HepG2 (cell line): Measurements from ENCODE around the gene DNAJA2. TPM values are rescaled to one million over a fixed set of nuclear protein-coding genes. Genes with fewer than 3 reads are reported as not detected.

Experiments used
- ATF5 ChIP-seq: sonication (generic); formaldehyde crosslinking; IDR thresholded peaks from 2 replicates; pipeline ENCODE4 v1.4.0; 2020; ENCODE audit warnings: mild to moderate bottlenecking, low read depth, missing genetic modification reagents
- GPN1 ChIP-seq: sonication (generic); formaldehyde crosslinking; IDR thresholded peaks from 2 replicates; pipeline ENCODE4 v1.5.1; 2020; ENCODE audit warnings: missing genetic modification reagents, borderline replicate concordance
- HDAC2 ChIP-seq: sonication (generic); formaldehyde crosslinking; IDR thresholded peaks from 2 replicates; pipeline ENCODE4 v1.4.0; 2020; ENCODE audit warnings: missing genetic modification reagents
- HDAC6 ChIP-seq: fragments of 200-600 bp; sonication (generic); IDR thresholded peaks from 2 replicates; pipeline ENCODE4 v1.7.0; 2017; ENCODE audit warnings: mild to moderate bottlenecking, antibody characterized with exemption, low read length, low read depth
- IRF1 ChIP-seq: sonication (generic); formaldehyde crosslinking; IDR thresholded peaks from 2 replicates; pipeline ENCODE4 v1.4.0; 2020; ENCODE audit warnings: low read depth, mild to moderate bottlenecking, missing genetic modification reagents
- ISL2 ChIP-seq: sonication (generic); formaldehyde crosslinking; IDR thresholded peaks from 2 replicates; pipeline ENCODE4 v1.5.0; 2020; ENCODE audit warnings: missing genetic modification reagents
- MXD1 ChIP-seq: sonication (generic); formaldehyde crosslinking; IDR thresholded peaks from 2 replicates; pipeline ENCODE4 v1.4.0; 2020; ENCODE audit warnings: mild to moderate bottlenecking, missing genetic modification reagents
- PCBP1 ChIP-seq: fragments of 200-400 bp; formaldehyde crosslinking; IDR thresholded peaks from 2 replicates; pipeline ENCODE4 v1.6.1; 2017; ENCODE audit warnings: mild to moderate bottlenecking, low read depth, low read length, borderline replicate concordance
- PPARG ChIP-seq: conservative IDR thresholded peaks from 2 replicates; pipeline ENCODE4 v1.6.1; 2016; ENCODE audit warnings: missing biosample characterization, missing genetic modification reagents
- SOX6 ChIP-seq, 2 experiments: fragments of 450-650 bp in 1 of 2; sonication (generic) in 1 of 2; formaldehyde crosslinking in 1 of 2; IDR thresholded peaks; 2 replicates each; pipeline versions ENCODE4 v1.4.0 to v1.6.1; 2017 to 2020; ENCODE audit warnings: antibody characterized with exemption in 1 of 2, mild to moderate bottlenecking in 1 of 2, missing genetic modification reagents in 1 of 2
- ZBED4 ChIP-seq: sonication (generic); formaldehyde crosslinking; IDR thresholded peaks from 2 replicates; pipeline ENCODE4 v1.4.0; 2020; ENCODE audit warnings: missing genetic modification reagents, borderline replicate concordance
- ZFP82 ChIP-seq: sonication (generic); formaldehyde crosslinking; IDR thresholded peaks from 2 replicates; pipeline ENCODE4 v1.5.1; 2020; ENCODE audit warnings: mild to moderate bottlenecking, missing genetic modification reagents, borderline replicate concordance
- ZMYM3 ChIP-seq: sonication (generic); formaldehyde crosslinking; IDR thresholded peaks from 2 replicates; pipeline ENCODE4 v1.5.1; 2020; ENCODE audit warnings: mild to moderate bottlenecking, missing genetic modification reagents
- ZNF124 ChIP-seq: sonication (generic); formaldehyde crosslinking; IDR thresholded peaks from 2 replicates; pipeline ENCODE4 v1.4.0; 2020; ENCODE audit warnings: missing genetic modification reagents
- ZNF18 ChIP-seq: sonication (generic); formaldehyde crosslinking; IDR thresholded peaks from 2 replicates; pipeline ENCODE4 v1.8.0; 2022; ENCODE audit warnings: mild to moderate bottlenecking, missing genetic modification reagents; ENCODE audit not compliant: insufficient replicate concordance
- ZNF20 ChIP-seq: sonication (generic); formaldehyde crosslinking; IDR thresholded peaks from 2 replicates; pipeline ENCODE4 v1.4.0; 2020; ENCODE audit warnings: mild to moderate bottlenecking, moderate library complexity, missing genetic modification reagents
- ZNF331 ChIP-seq: sonication (generic); formaldehyde crosslinking; IDR thresholded peaks from 2 replicates; pipeline ENCODE4 v1.4.0; 2020; ENCODE audit warnings: missing genetic modification reagents
- ZNF362 ChIP-seq: sonication (generic); formaldehyde crosslinking; IDR thresholded peaks from 2 replicates; pipeline ENCODE4 v1.4.0; 2020; ENCODE audit warnings: missing genetic modification reagents, mild to moderate bottlenecking, borderline replicate concordance
- ZNF557 ChIP-seq: sonication (generic); formaldehyde crosslinking; IDR thresholded peaks from 2 replicates; pipeline ENCODE4 v1.4.0; 2020; ENCODE audit warnings: missing genetic modification reagents
- ZNF614 ChIP-seq: IDR thresholded peaks from 2 replicates; pipeline ENCODE4 v1.6.1; 2018; ENCODE audit warnings: missing biosample characterization, missing genetic modification reagents, inconsistent platforms, borderline replicate concordance
- ZNF772 ChIP-seq: sonication (generic); formaldehyde crosslinking; IDR thresholded peaks from 2 replicates; pipeline ENCODE4 v1.5.0; 2020; ENCODE audit warnings: mild to moderate bottlenecking, missing genetic modification reagents
- polyA plus RNA-seq, 8 experiments: library from polyadenylated mRNA; depleted of rRNA in 3 of 8; stranded (reverse) in 7 of 8; unstranded in 1 of 8; fragments of >200 nt; fragmentation: Illumina TruSeq in 4 of 8; extraction: Trizol in 4 of 8; gene quantifications; 2 replicates each; pipeline versions ENCODE4 v1.2.1 to v1.2.3, GENCODE V29; 2011 to 2016; ENCODE audit warnings: low read depth in 4 of 8, missing spikeins in 1 of 8, mixed read lengths in 1 of 8; ENCODE audit not compliant: insufficient read depth in 1 of 8
- total RNA-seq, 5 experiments: library from RNA; depleted of rRNA; stranded (reverse); fragments of >200 nt; fragmentation: Illumina TruSeq; extraction: Trizol; gene quantifications; 2 replicates each; pipeline ENCODE4 v1.2.3, GENCODE V29; 2016; ENCODE audit warnings: low read depth in 1 of 5

The DNAJA2 gene
- total and polyA plus RNA-seq, 2 of the 13 experiments (the other 11 are each of a cell fraction or from before 2014, with no cell fraction given): 25.4 to 176 TPM

- TF ChIP-seq ZBED4 (CRISPR knock-in tag): 0 out of 2 replicates have a peak, but pooled peaks have one; percentile 12
- TF ChIP-seq ISL2 (CRISPR knock-in tag): no peak
- peak; percentile 61 for TF ChIP-seq ZMYM3 (CRISPR knock-in tag)
- no peak for TF ChIP-seq PPARG (CRISPR knock-in tag)
- no peak for TF ChIP-seq PCBP1
- no peak for TF ChIP-seq ATF5
- peak; percentile 91 for TF ChIP-seq ZNF362
- no peak for TF ChIP-seq ZNF20 (CRISPR knock-in tag)
- no peak; the same call in 1 of the 2 replicates for TF ChIP-seq ZNF124 (CRISPR knock-in tag)
- no peak for TF ChIP-seq ZFP82 (CRISPR knock-in tag)
- TF ChIP-seq MXD1 (CRISPR knock-in tag): no peak
- no peak; the same call in 1 of the 2 replicates for TF ChIP-seq HDAC2 (CRISPR knock-in tag)
- no peak for TF ChIP-seq ZNF557
- TF ChIP-seq ZNF18 (CRISPR knock-in tag): peak; percentile 50
- TF ChIP-seq ZNF772 (CRISPR knock-in tag): 0 out of 2 replicates have a peak, but pooled peaks have one; percentile 41
- no peak for TF ChIP-seq SOX6 (IDR thresholded peaks at IDR 0.05)
- TF ChIP-seq SOX6 (CRISPR knock-in tag; IDR thresholded peaks at IDR 0.05): peak; percentile 8; the same call in 1 of the 2 replicates
- no peak for TF ChIP-seq ZNF614 (CRISPR knock-in tag)
- no peak for TF ChIP-seq IRF1
- no peak for TF ChIP-seq GPN1 (CRISPR knock-in tag)
- no peak for TF ChIP-seq HDAC6
- TF ChIP-seq ZNF331 (CRISPR knock-in tag): no peak
These were observed 25.4 kb downstream of the DNAJA2 start (continued) for GRCh38 chr16:46947900-46948547.
